ENCODE measurements around the gene GALR2. TPM values are rescaled to one million over a fixed set of nuclear protein-coding genes. Genes with fewer than 3 reads are reported as not detected.

Gene GALR2
- total RNA-seq, 2 donors from 2014 or later, result not detected

- no peaks in the 10 kb centered on the region for H3K9me3 ChIP-seq
- H3K27me3 ChIP-seq, result no peaks in the 10 kb centered on the region
- no peak overlapping the region for H3K27ac ChIP-seq
- TF ChIP-seq CTCF (IDR thresholded peaks at IDR 0.05), result no peak
- H3K36me3 ChIP-seq, result no peaks in the 10 kb centered on the region
- H3K4me3 ChIP-seq, result no peak overlapping the region
- peaks cover 0 to 12% of the 10 kb centered on the region in 2 donors for H3K4me1 ChIP-seq
- DNase-seq (ENCODE audit: low spot score), result no peak
These were observed 32.9 kb downstream of the GALR2 start for GRCh38 chr17:76107509-76107908.

- no peak for TF ChIP-seq CTCF (IDR thresholded peaks at IDR 0.05)
- Histone ChIP-seq H3K27ac (no peak overlapping the region), H3K4me3 (no peak overlapping the region), H3K4me1 (no peaks in the 10 kb centered on the region), H3K36me3 (no peaks in the 10 kb centered on the region), H3K27me3 (no peaks in the 10 kb centered on the region), H3K9me3 (no peaks in the 10 kb centered on the region)
- no peak for DNase-seq (ENCODE audit: low spot score)
These were observed 37.4 kb downstream of the GALR2 start for GRCh38 chr17:76111956-76112355.

- Histone ChIP-seq H3K4me3 (no peak overlapping the region), H3K36me3 (no peaks in the 10 kb centered on the region), H3K9me3 (no peaks in the 10 kb centered on the region), H3K4me1 (no peaks in the 10 kb centered on the region), H3K27ac (no peak overlapping the region), H3K27me3 (no peaks in the 10 kb centered on the region)
- no peak for DNase-seq (ENCODE audit: low spot score)
- TF ChIP-seq CTCF (IDR thresholded peaks at IDR 0.05), result no peak
These were observed 40.7 kb downstream of the GALR2 start for GRCh38 chr17:76115138-76115754.

DNA sequence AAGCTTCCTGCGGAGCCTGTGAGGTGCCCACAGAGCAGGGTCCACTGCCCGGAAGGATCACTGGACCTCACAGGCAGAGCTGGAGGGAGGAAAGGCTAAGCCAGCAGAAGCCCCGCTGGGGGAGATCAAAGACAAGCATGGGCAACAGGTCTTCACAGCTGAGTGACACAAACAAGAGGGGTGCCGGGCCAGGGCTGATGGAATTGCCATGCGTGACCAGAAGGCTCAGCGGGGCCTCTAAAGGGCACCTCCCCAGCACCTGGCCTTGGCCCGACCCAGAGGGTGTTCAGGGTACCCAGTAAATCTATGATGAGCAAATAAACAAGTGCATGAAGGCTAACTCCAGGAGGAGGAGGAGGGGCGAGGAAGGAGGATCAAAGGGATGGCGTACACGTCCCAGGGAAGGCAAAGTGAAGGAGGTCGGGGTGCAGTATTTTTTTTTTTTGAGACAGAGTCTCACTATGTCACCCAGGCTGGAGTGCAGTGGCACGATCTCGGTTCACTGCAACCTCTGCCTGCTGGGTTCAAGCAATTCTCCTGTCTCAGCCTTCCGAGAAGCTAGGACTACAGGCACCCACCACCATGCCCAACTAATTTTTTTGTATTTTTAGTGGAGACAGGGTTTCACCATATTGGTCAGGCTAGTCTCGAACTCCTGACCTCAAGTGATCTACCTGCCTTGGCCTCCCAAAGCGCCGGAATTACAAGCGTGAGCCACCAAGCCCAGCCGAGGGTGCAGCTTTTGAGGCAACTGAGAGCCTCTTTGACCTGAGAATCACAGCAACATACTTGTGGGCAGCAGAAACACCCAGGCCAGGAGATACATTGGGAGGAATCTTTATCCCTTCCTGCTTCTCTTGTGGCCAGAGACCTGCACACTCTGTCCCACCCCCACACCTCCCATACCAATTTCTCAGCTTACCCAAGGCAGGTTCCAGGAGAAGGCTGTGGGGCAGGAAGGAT is 45.1 kb downstream of the GALR2 start:
- no peak for TF ChIP-seq CTCF (IDR thresholded peaks at IDR 0.05)
- no peak for DNase-seq (ENCODE audit: low spot score)
- Histone ChIP-seq H3K9me3 (no peaks in the 10 kb centered on the region), H3K36me3 (no peaks in the 10 kb centered on the region), H3K27ac (no peak overlapping the region), H3K4me1 (peaks cover 0 to 11% of the 10 kb centered on the region in 2 donors), H3K4me3 (no peak overlapping the region), H3K27me3 (no peaks in the 10 kb centered on the region)

GRCh38 chr17:76120658-76121008 is 46.1 kb downstream of the GALR2 start:
- H3K27ac ChIP-seq, result no peak overlapping the region
- no peak for TF ChIP-seq CTCF (IDR thresholded peaks at IDR 0.05)
- H3K27me3 ChIP-seq, result no peaks in the 10 kb centered on the region
- H3K36me3 ChIP-seq, result no peaks in the 10 kb centered on the region
- H3K4me1 ChIP-seq, result peaks cover 0 to 11% of the 10 kb centered on the region in 2 donors
- no peak for DNase-seq (ENCODE audit: low spot score)
- H3K4me3 ChIP-seq, result no peak overlapping the region
- H3K9me3 ChIP-seq, result no peaks in the 10 kb centered on the region

Data from right atrium auricular region (tissue), 2 donors.